GM21723 (cell line): Measurements from ENCODE around the gene PLCB4.
"Not testable (repeated sequence)": the region's sequence is repeated elsewhere in the genome, so short reads cannot be mapped to it uniquely, and the experiment has no call there.

Experiments
- ATAC-seq: cut with Tn5 transposase; IDR thresholded peaks from one replicate; pipeline ENCODE4 v1.9.1; 2021; ENCODE audit warnings: mild to moderate bottlenecking, moderate library complexity; ENCODE audit not compliant: unreplicated experiment

Gene PLCB4

DNA sequence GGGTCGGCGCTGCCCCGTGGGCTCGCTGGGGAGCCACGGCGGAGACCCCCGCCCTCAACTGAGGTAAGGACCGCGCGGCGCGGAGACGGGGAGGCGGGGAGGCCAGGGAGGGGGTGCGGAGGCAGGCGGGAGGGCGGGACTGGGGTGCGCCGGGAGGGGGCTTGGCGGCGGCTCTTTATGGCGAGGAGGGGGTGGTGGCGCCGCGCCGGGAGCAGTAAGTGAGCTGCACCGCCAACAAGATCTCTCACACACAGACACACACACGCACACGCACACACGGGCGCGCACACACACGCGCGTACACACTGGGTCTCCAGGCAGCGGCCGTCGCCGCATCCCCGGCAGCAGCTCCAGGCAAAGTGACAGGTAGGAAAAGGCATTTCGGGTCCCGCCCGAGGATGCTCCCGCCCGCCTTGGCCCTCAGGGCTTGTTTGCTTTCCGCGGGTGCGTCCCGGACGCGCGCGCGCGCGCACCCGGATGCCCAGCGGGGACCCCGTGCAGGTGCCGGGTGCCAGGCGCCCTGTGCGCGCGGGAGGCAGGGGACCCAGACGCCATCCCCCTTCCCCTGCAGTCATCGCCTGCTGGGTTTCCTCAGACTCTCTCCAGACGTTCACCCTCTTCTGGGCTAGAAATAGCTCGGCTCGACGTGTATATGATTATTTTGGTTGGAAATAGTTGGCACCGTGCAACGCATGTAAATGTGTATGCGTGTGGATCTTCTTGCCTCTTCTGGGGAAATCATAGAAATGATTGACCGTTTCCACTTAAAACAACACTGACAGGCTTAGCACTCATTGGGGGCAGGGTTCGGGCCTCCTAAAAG is at the start of gene PLCB4:
Gene PLCB4 (plus strand): TSS at position 247 of the 823 bp plus-strand sequence. CDS start 238,728 bp downstream, outside the sequence.
- no peak for ATAC-seq

DNA sequence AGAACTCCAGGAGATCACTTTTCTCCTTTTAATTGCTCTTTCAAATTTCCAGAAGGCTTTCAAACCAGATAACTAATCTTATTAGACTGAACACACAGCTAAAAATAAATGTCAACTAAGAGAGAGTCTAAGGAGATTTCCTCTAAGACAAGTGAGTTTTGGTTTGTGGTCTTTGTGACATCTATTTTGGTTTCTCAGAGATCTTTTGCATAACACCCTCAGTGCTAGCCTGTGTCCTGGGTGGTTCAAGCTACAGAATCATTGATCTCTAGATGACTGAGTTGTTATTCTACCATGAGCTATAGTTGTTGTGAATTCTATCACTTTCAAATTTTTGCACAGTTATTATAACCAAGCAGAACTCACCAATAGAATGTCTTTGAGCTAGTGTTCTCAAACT is 49.1 kb upstream of the PLCB4 start:
- no peak for ATAC-seq

GRCh38 chr20:9021216-9021615 is 47.7 kb upstream of the PLCB4 start:
- no peak for ATAC-seq

DNA sequence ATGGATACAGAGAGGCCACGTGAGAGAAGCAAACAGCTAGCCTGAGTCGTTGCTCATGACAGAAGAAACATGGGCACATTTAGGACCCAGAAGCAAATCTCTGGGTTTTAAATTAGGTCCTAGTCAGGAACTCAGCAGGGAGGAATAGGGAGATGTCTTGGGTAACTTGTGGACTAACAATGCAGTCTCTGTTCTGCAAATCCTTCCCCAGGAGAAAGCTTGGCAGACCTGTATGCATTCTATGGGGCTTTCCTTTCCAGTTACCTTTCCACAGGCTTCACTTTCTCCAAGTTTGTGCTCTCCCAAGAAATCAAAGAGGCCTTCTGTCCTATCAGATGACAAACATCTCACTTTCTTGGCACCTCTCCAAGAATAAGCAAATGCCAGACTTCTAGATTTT is 47.2 kb upstream of the PLCB4 start:
- ATAC-seq: no peak

- ATAC-seq: no peak
These were observed 46.5 kb upstream of the PLCB4 start for GRCh38 chr20:9022376-9022775.

- ATAC-seq: no peak
These were observed 44.3 kb upstream of the PLCB4 start for GRCh38 chr20:9024606-9025005.

- no peak for ATAC-seq
These were observed 43.9 kb upstream of the PLCB4 start for GRCh38 chr20:9025011-9025410.

DNA sequence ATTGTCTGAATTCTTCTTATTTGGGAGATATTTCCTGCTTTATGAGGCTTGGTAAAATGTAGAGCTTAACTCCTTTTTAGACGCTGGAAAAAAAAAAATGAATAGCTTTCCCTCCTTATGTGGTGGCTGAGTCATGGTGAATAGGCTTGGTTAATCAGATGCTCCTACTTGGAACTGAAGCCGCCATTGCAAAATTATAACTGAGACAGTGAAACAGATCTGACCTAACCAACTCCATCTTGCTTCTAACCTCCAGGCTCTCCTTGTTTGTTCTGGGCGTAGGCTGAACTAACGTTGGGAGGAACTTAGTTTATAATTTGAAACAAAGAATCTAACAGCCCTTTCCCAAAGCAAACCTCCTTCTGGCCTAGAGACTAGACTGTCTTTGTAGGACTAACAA is 43.2 kb upstream of the PLCB4 start:
- ATAC-seq: no peak

DNA sequence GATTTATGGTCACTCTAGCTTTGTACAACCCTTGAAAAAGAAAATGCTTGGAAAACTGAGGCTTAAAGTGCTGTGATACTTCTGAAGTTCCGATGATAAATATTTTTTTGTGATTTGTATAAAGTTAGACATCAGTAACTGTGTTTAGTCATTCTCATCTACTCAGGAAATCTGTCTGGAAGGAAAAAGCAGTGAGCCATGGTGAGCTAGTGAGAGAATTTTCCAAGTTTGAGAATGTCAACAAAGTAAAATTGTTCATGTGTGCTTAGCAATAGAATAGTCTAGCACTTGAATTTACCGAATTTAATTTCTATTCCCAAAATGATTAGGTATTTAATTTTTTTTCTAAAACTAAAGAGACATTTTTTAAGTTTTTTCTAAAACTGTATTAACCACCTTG is 41.3 kb upstream of the PLCB4 start:
- ATAC-seq: no peak

GRCh38 chr20:9028419-9028818 is 40.5 kb upstream of the PLCB4 start:
- no peak for ATAC-seq

DNA sequence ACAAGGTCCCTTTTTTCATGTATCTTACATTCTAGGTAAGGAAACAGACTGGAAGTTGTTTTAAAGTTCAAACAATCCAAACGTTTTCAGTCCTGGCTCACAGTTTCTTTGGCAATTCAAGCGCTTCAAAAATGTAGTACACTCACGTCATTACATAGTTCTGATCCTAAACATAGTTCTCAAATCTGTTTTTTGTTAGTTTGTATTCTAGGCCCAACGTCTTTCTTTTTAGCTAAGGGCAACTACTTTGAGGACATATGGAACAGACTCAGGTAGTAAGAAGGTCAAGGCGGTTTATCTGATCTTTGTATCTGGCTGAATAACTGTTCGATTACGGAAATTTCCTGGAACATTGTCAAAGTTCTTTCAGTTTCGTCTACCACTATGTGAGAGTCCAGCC is 36.9 kb upstream of the PLCB4 start:
- ATAC-seq: no peak

- ATAC-seq: no peak
These were observed 36.1 kb upstream of the PLCB4 start for GRCh38 chr20:9032758-9033157.

DNA sequence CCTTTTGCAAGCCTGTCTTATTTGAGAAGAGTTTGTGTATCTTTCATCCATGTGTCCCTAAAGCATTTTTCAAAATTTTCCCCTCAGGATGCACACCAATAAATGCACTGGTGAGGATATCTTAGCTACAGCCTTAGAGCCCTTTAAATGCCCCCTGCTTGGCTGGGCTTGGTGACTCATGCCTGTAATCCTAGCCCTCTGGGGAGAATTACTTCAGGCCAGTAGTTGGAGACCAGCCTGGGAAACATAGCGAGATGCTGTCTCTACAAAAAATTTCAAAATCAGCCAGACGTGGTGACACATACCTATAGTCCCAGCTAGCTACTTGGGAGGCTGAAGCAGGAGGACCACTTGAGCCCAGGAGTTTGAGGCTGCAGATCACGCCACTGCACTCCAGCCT is 33.8 kb upstream of the PLCB4 start:
- ATAC-seq: no peak

GRCh38 chr20:9036593-9036992 is 32.3 kb upstream of the PLCB4 start:
- no peak for ATAC-seq

GRCh38 chr20:9038791-9039535 is 29.9 kb upstream of the PLCB4 start:
- ATAC-seq: no peak

- no peak for ATAC-seq
These were observed 27.9 kb upstream of the PLCB4 start for GRCh38 chr20:9040863-9041524.

GRCh38 chr20:9043364-9043763 is 25.5 kb upstream of the PLCB4 start:
- ATAC-seq: no peak

GRCh38 chr20:9047928-9048327 is 21.0 kb upstream of the PLCB4 start:
- not testable (repeated sequence) for ATAC-seq

GRCh38 chr20:9051508-9051907 is 17.4 kb upstream of the PLCB4 start:
- no peak for ATAC-seq

GRCh38 chr20:9052136-9052535 is 16.8 kb upstream of the PLCB4 start:
- ATAC-seq: no peak

DNA sequence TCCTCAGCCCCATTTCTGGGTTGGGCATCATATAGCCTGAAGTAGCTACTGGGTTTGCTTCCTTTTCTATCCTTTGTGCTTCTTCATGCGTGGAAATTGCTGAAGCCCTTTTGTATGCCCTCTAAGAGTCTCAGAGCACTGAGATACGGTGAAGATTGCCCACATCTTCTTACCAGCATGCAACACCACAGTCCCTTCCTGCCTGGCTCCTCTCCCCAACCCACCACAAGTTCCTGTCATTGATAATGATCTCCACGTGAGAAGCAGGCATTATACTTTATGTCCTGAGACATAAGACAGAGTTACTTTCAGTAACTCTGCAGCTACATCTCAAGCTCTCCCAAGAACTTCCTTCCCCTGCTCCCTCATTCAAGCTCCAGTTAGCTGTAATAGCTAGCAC is 15.8 kb upstream of the PLCB4 start:
- no peak for ATAC-seq

GRCh38 chr20:9054176-9054575 is 14.7 kb upstream of the PLCB4 start:
- ATAC-seq: no peak
